HAP-1 (cell line): Measurements from ENCODE around the gene CDH5.

Experiments used
- DNase-seq, 2 experiments: peaks; one replicate each; pipeline ENCODE4 v3.0.0-alpha.2; 2016 to 2020; ENCODE audit warnings: low spot score in 2 of 2
- H3K27me3 ChIP-seq: fragments of 250-450 bp; sonication (Bioruptor Pico); 2 replicates; pipeline ENCODE4 v1.5.1; 2020; ENCODE audit warnings: low read depth, mild to moderate bottlenecking, moderate library complexity
- H3K36me3 ChIP-seq: fragments of 250-450 bp; sonication (Bioruptor Pico); replicated peaks from 2 replicates; pipeline ENCODE4 v1.5.1; 2020; ENCODE audit warnings: mild to moderate bottlenecking
- H3K4me1 ChIP-seq: fragments of 250-450 bp; sonication (Bioruptor Pico); 2 replicates; pipeline ENCODE4 v1.5.1; 2020; ENCODE audit warnings: mild to moderate bottlenecking
- H3K4me3 ChIP-seq: fragments of 250-450 bp; sonication (Bioruptor Pico); 2 replicates; pipeline ENCODE4 v1.5.1; 2020; ENCODE audit warnings: mild to moderate bottlenecking, moderate library complexity
- H3K9me3 ChIP-seq: fragments of 250-450 bp; sonication (Bioruptor Pico); 2 replicates; pipeline ENCODE4 v1.5.1; 2020; ENCODE audit warnings: mild to moderate bottlenecking, moderate library complexity
- in situ Hi-C: fragments of 300-500 bp; cut with MboI; formaldehyde crosslinking; loops from 3 replicates; pipeline ENCODE4 v1.14.3; 2020; ENCODE audit warnings: low sequenced_read_pairs, inconsistent platforms, mixed read lengths

CDH5 gene

GRCh38 chr16:66400503-66401380 lies 34.3 kb downstream of the CDH5 start:
- Histone ChIP-seq H3K36me3 (no peaks in the 10 kb centered on the region), H3K4me1 (peaks cover 9% of the 10 kb centered on the region), H3K4me3 (no peak overlapping the region), H3K27me3 (no peaks in the 10 kb centered on the region), H3K9me3 (no peaks in the 10 kb centered on the region)
- in situ Hi-C loops: loop anchor here (10.0 to 25.0 kb wide), 2 partner anchors 337 to 464 kb away; no protein-coding TSS in a partner anchor
- DNase-seq: no peak

GRCh38 chr16:66401610-66402009 lies 35.1 kb downstream of the CDH5 start:
- H3K4me3 ChIP-seq: no peak overlapping the region
- H3K4me1 ChIP-seq: peaks cover 9% of the 10 kb centered on the region
- no peaks in the 10 kb centered on the region for H3K36me3 ChIP-seq
- H3K9me3 ChIP-seq: no peaks in the 10 kb centered on the region
- no peaks in the 10 kb centered on the region for H3K27me3 ChIP-seq
- DNase-seq: no peak
- in situ Hi-C loops: loop anchor here (10.0 to 25.0 kb wide), 2 partner anchors 336 to 463 kb away; no protein-coding TSS in a partner anchor

- in situ Hi-C loops: loop anchor here (10.0 to 25.0 kb wide), 2 partner anchors 335 to 463 kb away; no protein-coding TSS in a partner anchor
- Histone ChIP-seq H3K4me1 (peaks cover 11% of the 10 kb centered on the region), H3K36me3 (no peaks in the 10 kb centered on the region), H3K27me3 (no peaks in the 10 kb centered on the region), H3K9me3 (no peaks in the 10 kb centered on the region), H3K4me3 (no peak overlapping the region)
- DNase-seq: no peak
Observed at GRCh38 chr16:66402166-66402565, 35.7 kb downstream of the CDH5 start.

GRCh38 chr16:66402591-66403230 lies 36.2 kb downstream of the CDH5 start:
- in situ Hi-C loops: loop anchor here (10.0 to 25.0 kb wide), 2 partner anchors 335 to 462 kb away; no protein-coding TSS in a partner anchor
- Histone ChIP-seq H3K36me3 (no peaks in the 10 kb centered on the region), H3K4me3 (no peak overlapping the region), H3K9me3 (no peaks in the 10 kb centered on the region), H3K27me3 (no peaks in the 10 kb centered on the region), H3K4me1 (peaks cover 12% of the 10 kb centered on the region)
- no peak for DNase-seq

GRCh38 chr16:66403531-66404145 lies 37.1 kb downstream of the CDH5 start:
- no peaks in the 10 kb centered on the region for H3K9me3 ChIP-seq
- peaks cover 12% of the 10 kb centered on the region for H3K4me1 ChIP-seq
- H3K4me3 ChIP-seq: no peak overlapping the region
- H3K27me3 ChIP-seq: no peaks in the 10 kb centered on the region
- no peak for DNase-seq
- in situ Hi-C loops: loop anchor here (10.0 to 25.0 kb wide), 2 partner anchors 334 to 461 kb away; no protein-coding TSS in a partner anchor
- H3K36me3 ChIP-seq: no peaks in the 10 kb centered on the region

- Histone ChIP-seq H3K4me3 (no peak overlapping the region), H3K36me3 (no peaks in the 10 kb centered on the region), H3K9me3 (no peaks in the 10 kb centered on the region), H3K4me1 (peaks cover 6% of the 10 kb centered on the region), H3K27me3 (no peaks in the 10 kb centered on the region)
- no peak for DNase-seq
- in situ Hi-C loops: loop anchor here (5.0 to 25.0 kb wide), 3 partner anchors 197 to 460 kb away; partner anchors contain the start of gene CMTM3
Observed at GRCh38 chr16:66405057-66405783, 38.7 kb downstream of the CDH5 start.

GRCh38 chr16:66406534-66407221 lies 40.2 kb downstream of the CDH5 start:
- peak; percentile 51 to 91 for DNase-seq
- peaks cover 3% of the 10 kb centered on the region for H3K4me1 ChIP-seq
- peak overlapping the region; percentile 47 for H3K4me3 ChIP-seq
- no peaks in the 10 kb centered on the region for H3K27me3 ChIP-seq
- in situ Hi-C loops: loop anchor here (5.0 to 25.0 kb wide), 3 partner anchors 196 to 458 kb away; partner anchors contain the start of gene CMTM3
- no peaks in the 10 kb centered on the region for H3K9me3 ChIP-seq
- H3K36me3 ChIP-seq: no peaks in the 10 kb centered on the region

GRCh38 chr16:66408163-66409048 lies 41.9 kb downstream of the CDH5 start:
- in situ Hi-C loops: loop anchor here (5.0 to 25.0 kb wide), 3 partner anchors 194 to 456 kb away; partner anchors contain the start of gene CMTM3
- H3K36me3 ChIP-seq: no peaks in the 10 kb centered on the region
- H3K4me3 ChIP-seq: no peak overlapping the region
- peaks cover 5% of the 10 kb centered on the region; the same call in 1 of the 2 replicates for H3K9me3 ChIP-seq
- no peak for DNase-seq
- peaks cover 3% of the 10 kb centered on the region for H3K4me1 ChIP-seq
- no peaks in the 10 kb centered on the region for H3K27me3 ChIP-seq

- H3K4me3 ChIP-seq: no peak overlapping the region
- no peaks in the 10 kb centered on the region for H3K36me3 ChIP-seq
- H3K4me1 ChIP-seq: peaks cover 3% of the 10 kb centered on the region
- peaks cover 5% of the 10 kb centered on the region; the same call in 1 of the 2 replicates for H3K9me3 ChIP-seq
- in situ Hi-C loops: loop anchor here (5.0 to 25.0 kb wide), 3 partner anchors 193 to 456 kb away; partner anchors contain the start of gene CMTM3
- no peaks in the 10 kb centered on the region for H3K27me3 ChIP-seq
- DNase-seq: no peak
Observed at GRCh38 chr16:66409156-66409555, 42.7 kb downstream of the CDH5 start.

GRCh38 chr16:66412182-66412581 lies 45.7 kb downstream of the CDH5 start:
- no peak for DNase-seq
- in situ Hi-C loops: loop anchor here (5.0 to 25.0 kb wide), 2 partner anchors 65 to 325 kb away; no protein-coding TSS in a partner anchor
- H3K9me3 ChIP-seq: peaks cover 5% of the 10 kb centered on the region; the same call in 1 of the 2 replicates
- H3K4me1 ChIP-seq: peaks cover under 1% of the 10 kb centered on the region
- H3K36me3 ChIP-seq: no peaks in the 10 kb centered on the region
- H3K27me3 ChIP-seq: no peaks in the 10 kb centered on the region
- no peak overlapping the region for H3K4me3 ChIP-seq

- DNase-seq: no peak
- Histone ChIP-seq H3K36me3 (no peaks in the 10 kb centered on the region), H3K4me3 (no peak overlapping the region), H3K27me3 (no peaks in the 10 kb centered on the region), H3K9me3 (peaks cover 5% of the 10 kb centered on the region; the same call in 1 of the 2 replicates), H3K4me1 (no peaks in the 10 kb centered on the region)
- in situ Hi-C loops: loop anchor here (5.0 to 25.0 kb wide), 2 partner anchors 62 to 322 kb away; no protein-coding TSS in a partner anchor
Observed at GRCh38 chr16:66414891-66415290, 48.4 kb downstream of the CDH5 start.
